ENCODE measurements around the gene LRP2.
"Not testable (repeated sequence)": the region's sequence is repeated elsewhere in the genome, so short reads cannot be mapped to it uniquely, and the experiment has no call there.

LRP2 gene

DNA sequence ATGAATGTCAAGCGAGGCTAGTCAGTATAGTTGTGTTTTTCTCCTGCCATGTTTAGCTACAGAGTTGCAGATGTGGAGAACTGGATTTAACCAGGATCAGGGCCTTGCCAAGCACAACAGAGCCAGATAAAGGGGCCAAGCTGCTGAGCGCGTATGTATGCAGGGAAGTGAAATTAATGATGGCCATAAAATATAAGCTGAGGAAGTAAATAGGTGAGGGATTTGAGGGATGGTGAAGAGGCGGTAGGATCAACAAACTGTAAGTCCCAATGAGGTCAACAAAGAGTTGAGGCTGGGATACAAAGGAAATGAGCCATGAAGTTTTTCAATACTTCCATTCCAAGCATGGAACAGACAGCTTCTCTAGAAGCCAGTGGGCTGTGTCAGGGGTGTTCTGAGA is 10.6 kb downstream of the LRP2 start:
- in situ Hi-C loops (cut with HindIII; ENCODE audit: low pct_ligation_motif_present, low pct_unique_long_range_greater_than_20kb, low sequenced_read_pairs): no loop called here
- no peak for DNase-seq

DNA sequence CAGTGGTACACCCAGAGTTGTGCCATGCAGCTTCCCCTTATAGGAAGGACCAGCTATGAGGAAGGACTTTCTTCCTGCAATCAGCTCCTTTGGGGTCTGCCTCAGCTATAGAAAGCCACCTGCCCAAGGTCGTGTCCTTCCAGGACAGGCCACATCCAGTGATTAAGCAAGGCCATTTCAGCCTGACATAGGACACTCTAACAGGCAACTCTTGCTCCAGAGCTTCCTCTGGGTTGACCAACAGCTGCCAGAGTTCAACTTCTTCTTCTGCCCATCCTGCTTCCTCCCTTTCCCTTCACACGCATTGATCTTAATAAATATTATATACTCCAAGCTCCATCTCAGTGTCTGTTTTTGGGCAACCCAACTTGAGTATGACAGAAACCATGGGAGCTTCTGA is 12.8 kb downstream of the LRP2 start:
- no peak for DNase-seq
- in situ Hi-C loops (cut with HindIII; ENCODE audit: low pct_ligation_motif_present, low pct_unique_long_range_greater_than_20kb, low sequenced_read_pairs): no loop called here

GRCh38 chr2:169348321-169349024 is 13.9 kb downstream of the LRP2 start:
- DNase-seq: no peak
- in situ Hi-C loops (cut with HindIII; ENCODE audit: low pct_ligation_motif_present, low pct_unique_long_range_greater_than_20kb, low sequenced_read_pairs): no loop called here

GRCh38 chr2:169345486-169346437 is 16.6 kb downstream of the LRP2 start:
- DNase-seq: no peak
- in situ Hi-C loops (cut with HindIII; ENCODE audit: low pct_ligation_motif_present, low pct_unique_long_range_greater_than_20kb, low sequenced_read_pairs): no loop called here

DNA sequence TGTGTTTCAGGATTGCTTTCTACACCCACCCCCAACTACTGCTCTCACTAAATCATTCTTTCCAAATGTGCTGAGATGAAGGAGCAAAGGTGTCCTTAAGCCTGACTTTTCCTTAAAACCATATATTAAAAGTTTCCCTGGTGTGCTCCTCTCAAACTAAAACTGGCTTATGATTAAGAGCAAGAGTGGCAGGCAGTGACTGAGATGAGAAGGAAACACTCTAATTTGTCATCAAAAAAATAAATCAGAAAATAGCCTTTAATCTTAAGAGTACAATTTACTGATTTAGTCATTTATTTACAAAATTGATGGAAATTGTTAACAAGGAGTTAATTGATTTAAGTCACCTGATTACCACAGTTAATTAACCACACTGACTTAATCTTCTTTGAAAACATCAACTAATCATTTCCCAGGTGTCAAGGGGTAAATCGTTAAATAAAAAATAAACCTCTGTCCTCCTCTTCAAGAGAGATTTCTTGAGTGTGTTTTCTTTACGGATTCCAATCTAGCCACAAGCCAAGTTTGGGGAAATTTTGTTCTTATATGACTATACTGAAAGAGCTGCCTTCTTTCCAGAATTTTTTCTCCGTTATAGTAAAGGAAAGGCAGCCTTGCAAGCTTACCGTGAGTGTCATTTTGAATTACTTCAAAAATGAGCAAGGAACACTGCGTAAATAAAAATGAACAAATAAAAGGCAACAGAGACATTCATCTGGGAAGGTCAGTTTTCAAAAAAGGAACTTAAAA is 17.4 kb downstream of the LRP2 start:
- in situ Hi-C loops (cut with HindIII; ENCODE audit: low pct_ligation_motif_present, low pct_unique_long_range_greater_than_20kb, low sequenced_read_pairs): no loop called here

DNA sequence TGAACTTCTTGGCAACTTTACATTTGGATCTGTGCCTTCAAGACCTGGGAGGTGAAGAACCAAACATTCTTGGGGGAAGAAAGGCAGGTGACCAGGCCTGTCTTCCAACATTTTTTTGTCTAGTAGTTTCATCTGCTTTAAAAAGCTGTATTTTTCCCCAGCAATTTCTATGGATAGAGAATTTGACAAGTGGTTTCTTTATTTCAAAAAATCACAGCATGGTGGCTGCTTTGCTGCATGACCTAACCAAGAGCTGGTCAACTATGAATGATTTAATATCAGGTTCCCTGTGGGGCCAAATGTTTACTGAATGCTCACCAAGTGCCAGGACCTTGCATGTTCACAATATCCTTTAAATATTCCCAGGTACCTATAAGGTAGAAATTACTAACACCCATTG is 19.1 kb downstream of the LRP2 start:
- in situ Hi-C loops (cut with HindIII; ENCODE audit: low pct_ligation_motif_present, low pct_unique_long_range_greater_than_20kb, low sequenced_read_pairs): no loop called here
- DNase-seq: no peak

More for the DNA sequence above, 17.4 kb downstream of the LRP2 start:
- no peak for DNase-seq

- no peak for DNase-seq
- in situ Hi-C loops (cut with HindIII; ENCODE audit: low pct_ligation_motif_present, low pct_unique_long_range_greater_than_20kb, low sequenced_read_pairs): no loop called here
These were observed 22.7 kb downstream of the LRP2 start for GRCh38 chr2:169339657-169340056.

GRCh38 chr2:169336695-169337094 is 25.6 kb downstream of the LRP2 start:
- DNase-seq: no peak
- in situ Hi-C loops (cut with HindIII; ENCODE audit: low pct_ligation_motif_present, low pct_unique_long_range_greater_than_20kb, low sequenced_read_pairs): no loop called here

- DNase-seq: no peak
- in situ Hi-C loops (cut with HindIII; ENCODE audit: low pct_ligation_motif_present, low pct_unique_long_range_greater_than_20kb, low sequenced_read_pairs): no loop called here
These were observed 31.7 kb downstream of the LRP2 start for GRCh38 chr2:169330555-169331198.

- no peak for DNase-seq
- in situ Hi-C loops (cut with HindIII; ENCODE audit: low pct_ligation_motif_present, low pct_unique_long_range_greater_than_20kb, low sequenced_read_pairs): no loop called here
These were observed 32.4 kb downstream of the LRP2 start for GRCh38 chr2:169329688-169330554.

DNA sequence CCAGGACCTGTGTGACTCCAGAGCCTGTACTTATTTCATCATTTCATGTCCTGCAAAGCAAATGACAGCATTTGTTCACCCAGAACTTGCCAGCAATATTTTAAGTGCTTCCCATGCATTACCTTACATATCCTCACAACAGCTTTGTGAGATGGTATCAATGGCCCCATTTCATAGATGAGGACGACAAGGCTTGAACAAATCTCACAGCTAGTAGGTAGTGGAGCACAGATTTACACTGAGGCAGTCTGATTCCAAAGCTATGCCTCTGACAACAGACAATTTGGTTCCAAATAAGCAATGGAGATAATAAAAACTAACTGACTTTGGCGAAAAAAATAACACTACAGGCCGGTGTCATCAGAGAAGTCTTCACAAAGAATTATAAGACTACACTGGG is 33.5 kb downstream of the LRP2 start:
- in situ Hi-C loops (cut with HindIII; ENCODE audit: low pct_ligation_motif_present, low pct_unique_long_range_greater_than_20kb, low sequenced_read_pairs): no loop called here
- no peak for DNase-seq

DNA sequence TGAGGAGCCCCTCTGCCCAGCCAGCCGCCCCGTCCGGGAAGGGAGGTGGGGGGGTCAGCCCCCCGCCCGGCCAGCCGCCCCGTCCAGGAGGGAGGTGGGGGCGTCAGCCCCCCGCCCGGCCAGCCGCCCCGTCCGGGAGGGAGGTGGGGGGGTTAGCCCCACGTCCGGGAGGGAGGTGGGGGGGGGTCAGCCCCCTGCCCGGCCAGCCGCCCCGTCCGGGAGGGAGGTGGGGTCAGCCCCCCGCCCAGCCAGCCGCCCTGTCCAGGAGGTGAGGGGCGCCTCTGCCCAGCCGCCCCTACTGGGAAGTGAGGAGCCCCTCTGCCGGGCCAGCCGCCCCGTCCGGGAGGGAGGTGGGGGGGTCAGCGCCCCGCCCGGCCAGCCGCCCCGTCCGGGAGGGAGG is 34.5 kb downstream of the LRP2 start:
- in situ Hi-C loops (cut with HindIII; ENCODE audit: low pct_ligation_motif_present, low pct_unique_long_range_greater_than_20kb, low sequenced_read_pairs); DNase-seq: not testable (repeated sequence)

- DNase-seq; in situ Hi-C loops (cut with HindIII; ENCODE audit: low pct_ligation_motif_present, low pct_unique_long_range_greater_than_20kb, low sequenced_read_pairs): not testable (repeated sequence)
These were observed 36.4 kb downstream of the LRP2 start for GRCh38 chr2:169325886-169326285.

- DNase-seq: no peak
- in situ Hi-C loops (cut with HindIII; ENCODE audit: low pct_ligation_motif_present, low pct_unique_long_range_greater_than_20kb, low sequenced_read_pairs): no loop called here
These were observed 37.6 kb downstream of the LRP2 start for GRCh38 chr2:169324581-169325260.

GRCh38 chr2:169323841-169324240 is 38.5 kb downstream of the LRP2 start:
- in situ Hi-C loops (cut with HindIII; ENCODE audit: low pct_ligation_motif_present, low pct_unique_long_range_greater_than_20kb, low sequenced_read_pairs): no loop called here
- no peak for DNase-seq

- no peak for DNase-seq
- in situ Hi-C loops (cut with HindIII; ENCODE audit: low pct_ligation_motif_present, low pct_unique_long_range_greater_than_20kb, low sequenced_read_pairs): no loop called here
These were observed 41.8 kb downstream of the LRP2 start for GRCh38 chr2:169320561-169320960.

- DNase-seq: no peak
- in situ Hi-C loops (cut with HindIII; ENCODE audit: low pct_ligation_motif_present, low pct_unique_long_range_greater_than_20kb, low sequenced_read_pairs): no loop called here
These were observed 47.0 kb downstream of the LRP2 start for GRCh38 chr2:169315357-169315756.
